WERI-Rb-1 (cell line): ENCODE data around the gene NECTIN1.

Source experiments
- DNase-seq: peaks from one replicate; pipeline ENCODE4 v3.0.0-alpha.2; 2020
- H3K27ac ChIP-seq: fragments of 250-450 bp; sonication (Bioruptor Pico); 2 replicates; pipeline ENCODE4 v1.5.1; 2020; ENCODE audit warnings: mild to moderate bottlenecking, moderate library complexity
- H3K27me3 ChIP-seq: fragments of 250-450 bp; sonication (Bioruptor Pico); 2 replicates; pipeline ENCODE4 v1.5.1; 2021; ENCODE audit warnings: mild to moderate bottlenecking, low read depth, moderate library complexity; ENCODE audit not compliant: insufficient read depth, severe bottlenecking
- H3K36me3 ChIP-seq: fragments of 250-450 bp; sonication (Bioruptor Pico); 2 replicates; pipeline ENCODE4 v1.5.1; 2020; ENCODE audit warnings: mild to moderate bottlenecking, moderate library complexity
- H3K4me3 ChIP-seq: 2 replicates; pipeline ENCODE4 v1.5.1; 2011; ENCODE audit warnings: low read depth, mild to moderate bottlenecking, control low read depth, low read length
- H3K9me3 ChIP-seq: fragments of 250-450 bp; sonication (Bioruptor Pico); 2 replicates; pipeline ENCODE4 v1.5.1; 2021; ENCODE audit warnings: mild to moderate bottlenecking, moderate library complexity; ENCODE audit not compliant: severe bottlenecking
- TF ChIP-seq, protein P1 (sequence below): IDR thresholded peaks from 2 replicates; pipeline ENCODE4 v1.5.1; 2011; ENCODE audit warnings: low read depth, mild to moderate bottlenecking, control low read depth, inconsistent platforms, low read length

NECTIN1 gene

DNA sequence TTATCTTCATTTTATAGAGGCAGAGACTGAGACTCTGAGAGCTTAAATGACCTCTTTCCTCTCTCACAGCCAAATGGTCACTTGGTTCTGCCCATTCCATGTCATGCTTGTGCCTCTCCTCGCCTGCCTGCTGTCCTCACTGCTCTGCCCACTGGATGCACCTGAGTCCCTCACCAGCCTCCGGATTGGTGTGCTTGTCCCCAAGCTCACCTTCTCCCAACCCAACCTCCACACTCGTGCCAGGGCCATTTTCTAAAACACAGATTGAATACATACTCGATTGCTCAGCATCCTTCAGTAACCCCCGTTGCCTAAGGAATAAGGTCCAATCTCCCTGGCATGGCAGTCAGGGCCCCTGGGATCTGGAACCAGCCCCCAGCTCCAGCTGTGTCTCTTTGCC is 28.4 kb upstream of the NECTIN1 start:
- TF ChIP-seq, protein P1, sequence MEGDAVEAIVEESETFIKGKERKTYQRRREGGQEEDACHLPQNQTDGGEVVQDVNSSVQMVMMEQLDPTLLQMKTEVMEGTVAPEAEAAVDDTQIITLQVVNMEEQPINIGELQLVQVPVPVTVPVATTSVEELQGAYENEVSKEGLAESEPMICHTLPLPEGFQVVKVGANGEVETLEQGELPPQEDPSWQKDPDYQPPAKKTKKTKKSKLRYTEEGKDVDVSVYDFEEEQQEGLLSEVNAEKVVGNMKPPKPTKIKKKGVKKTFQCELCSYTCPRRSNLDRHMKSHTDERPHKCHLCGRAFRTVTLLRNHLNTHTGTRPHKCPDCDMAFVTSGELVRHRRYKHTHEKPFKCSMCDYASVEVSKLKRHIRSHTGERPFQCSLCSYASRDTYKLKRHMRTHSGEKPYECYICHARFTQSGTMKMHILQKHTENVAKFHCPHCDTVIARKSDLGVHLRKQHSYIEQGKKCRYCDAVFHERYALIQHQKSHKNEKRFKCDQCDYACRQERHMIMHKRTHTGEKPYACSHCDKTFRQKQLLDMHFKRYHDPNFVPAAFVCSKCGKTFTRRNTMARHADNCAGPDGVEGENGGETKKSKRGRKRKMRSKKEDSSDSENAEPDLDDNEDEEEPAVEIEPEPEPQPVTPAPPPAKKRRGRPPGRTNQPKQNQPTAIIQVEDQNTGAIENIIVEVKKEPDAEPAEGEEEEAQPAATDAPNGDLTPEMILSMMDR = no peak
- H3K9me3 ChIP-seq = no peaks in the 10 kb centered on the region
- no peaks in the 10 kb centered on the region for H3K36me3 ChIP-seq
- DNase-seq = no peak
- no peak overlapping the region for H3K4me3 ChIP-seq
- no peak overlapping the region for H3K27ac ChIP-seq
- no peaks in the 10 kb centered on the region for H3K27me3 ChIP-seq

- no peaks in the 10 kb centered on the region for H3K9me3 ChIP-seq
- DNase-seq = no peak
- H3K27me3 ChIP-seq = no peaks in the 10 kb centered on the region
- no peaks in the 10 kb centered on the region for H3K36me3 ChIP-seq
- TF ChIP-seq, protein P1 = no peak
- no peak overlapping the region for H3K27ac ChIP-seq
- H3K4me3 ChIP-seq = no peak overlapping the region
Observed at GRCh38 chr11:119756169-119756865, 27.3 kb upstream of the NECTIN1 start.

DNA sequence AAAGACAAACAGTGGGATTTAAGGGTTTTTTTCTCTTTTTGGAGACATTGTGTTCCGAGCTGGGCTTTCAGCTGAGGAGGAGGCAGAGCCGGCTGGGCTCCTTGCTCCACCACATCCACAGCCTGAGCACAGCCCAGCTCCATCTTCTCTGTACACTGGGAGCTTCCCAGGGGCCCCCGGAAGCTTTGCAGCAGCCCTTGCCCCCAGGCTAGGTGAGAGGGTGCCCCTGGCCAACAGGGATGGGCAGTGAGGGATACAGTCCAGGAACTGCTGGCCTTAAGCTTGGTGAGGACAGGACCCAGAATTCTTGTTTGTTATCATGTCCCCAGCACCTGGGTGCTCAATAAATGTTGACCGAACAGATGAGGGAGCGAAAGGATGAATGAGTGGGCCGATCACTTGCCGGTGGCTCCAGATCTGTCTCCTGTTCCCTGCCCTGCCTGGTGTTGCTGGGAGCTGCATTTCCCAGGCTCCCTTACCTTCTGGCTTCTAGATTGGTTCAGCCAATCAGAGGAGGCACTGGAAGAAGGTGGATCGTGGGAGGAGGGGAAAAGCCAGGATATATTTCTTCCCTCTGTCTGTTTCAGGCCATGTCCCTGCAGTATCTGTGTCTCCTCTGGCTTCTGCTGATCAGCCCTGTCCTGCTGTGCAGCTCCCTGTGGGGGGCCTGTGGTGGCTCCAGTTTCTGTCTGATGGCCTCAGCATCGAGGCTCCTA is 26.5 kb upstream of the NECTIN1 start:
- TF ChIP-seq, protein P1 = no peak
- no peaks in the 10 kb centered on the region for H3K9me3 ChIP-seq
- no peak overlapping the region for H3K4me3 ChIP-seq
- H3K27me3 ChIP-seq = no peaks in the 10 kb centered on the region
- peak; percentile 27 for DNase-seq
- H3K27ac ChIP-seq = peak overlapping the region; percentile 35; the same call in 1 of the 2 replicates
- H3K36me3 ChIP-seq = no peaks in the 10 kb centered on the region

DNA sequence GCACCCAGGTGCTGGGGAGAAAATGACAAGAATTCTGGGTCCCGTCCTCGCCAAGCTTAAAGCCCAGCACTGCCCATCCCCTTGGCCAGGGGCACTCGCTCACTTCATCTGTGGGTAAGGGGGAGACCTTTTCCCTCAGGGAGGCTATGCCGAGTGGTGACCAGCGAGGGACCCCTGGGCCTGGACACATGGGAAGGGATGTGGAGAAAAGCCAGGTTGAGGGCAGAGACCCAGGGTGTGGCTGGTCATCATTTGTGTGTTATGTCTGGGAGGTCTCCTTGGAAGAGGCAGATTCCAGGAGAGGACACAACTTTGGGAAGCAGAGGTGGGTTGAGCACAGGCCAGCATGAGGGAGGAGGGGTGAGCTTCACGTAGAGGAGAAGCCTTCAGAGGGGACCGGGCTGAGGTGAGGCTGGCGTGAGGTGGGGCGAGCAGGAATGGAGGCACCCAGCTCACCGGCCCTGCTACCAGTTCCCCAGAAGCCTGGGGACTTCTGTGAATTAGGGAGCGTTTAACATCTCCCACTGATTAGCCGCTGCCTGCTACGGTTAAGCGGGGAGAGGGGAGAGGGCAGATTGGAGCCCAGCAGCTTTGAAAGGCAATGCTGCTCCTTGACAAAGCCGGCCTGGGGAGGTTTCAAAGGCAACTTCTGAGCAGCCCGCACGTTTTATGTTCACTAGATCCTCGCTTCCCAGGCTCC is 25.8 kb upstream of the NECTIN1 start:
- Histone ChIP-seq H3K36me3 (no peaks in the 10 kb centered on the region), H3K27me3 (no peaks in the 10 kb centered on the region), H3K27ac (no peak overlapping the region; the same call in none of the 2 replicates), H3K4me3 (no peak overlapping the region), H3K9me3 (no peaks in the 10 kb centered on the region)
- DNase-seq = no peak
- TF ChIP-seq, protein P1 = no peak

GRCh38 chr11:119754199-119754598 is 25.2 kb upstream of the NECTIN1 start:
- H3K9me3 ChIP-seq = no peaks in the 10 kb centered on the region
- H3K36me3 ChIP-seq = no peaks in the 10 kb centered on the region
- TF ChIP-seq, protein P1 = no peak
- H3K4me3 ChIP-seq = no peak overlapping the region
- no peak for DNase-seq
- H3K27ac ChIP-seq = no peak overlapping the region
- H3K27me3 ChIP-seq = no peaks in the 10 kb centered on the region
